ENCODE results near the gene HK3.

- TF ChIP-seq EP300 (IDR thresholded peaks at IDR 0.05) = no peak
- no peak for TF ChIP-seq MAX (IDR thresholded peaks at IDR 0.05)
- TF ChIP-seq REST (IDR thresholded peaks at IDR 0.05) = no peak
- no peak for TF ChIP-seq CTCF (IDR thresholded peaks at IDR 0.05)
- no peak for TF ChIP-seq HES2 (IDR thresholded peaks at IDR 0.05)
- no peak for TF ChIP-seq CHD2 (IDR thresholded peaks at IDR 0.05; ENCODE audit: low read length, partially characterized antibody)
- no peak for TF ChIP-seq POLR2A (IDR thresholded peaks at IDR 0.05; ENCODE audit: low read length)
- no peak for TF ChIP-seq POLR2AphosphoS2 (conservative IDR thresholded peaks at IDR 0.05; ENCODE audit: low read length)
- TF ChIP-seq MAZ (IDR thresholded peaks at IDR 0.05; ENCODE audit: borderline replicate concordance, low read depth, low read length) = no peak
Observed at GRCh38 chr5:176875014-176875550, 24.1 kb downstream of the HK3 start.
